Uterus (tissue), 2 donors: ENCODE results near the gene HIVEP1.

Experiments used
- CTCF ChIP-seq, 4 experiments: fragments of 200-600 bp in 2 of 4; fragments of 450-650 bp in 2 of 4; sonication (generic) in 2 of 4; IDR thresholded peaks; one replicate each; pipeline ENCODE4 v1.5.1; 2016 to 2019; ENCODE audit warnings: antibody characterized with exemption in 4 of 4, mild to moderate bottlenecking in 2 of 4, moderate library complexity in 1 of 4
- POLR2A ChIP-seq, 2 donors: fragments of 450-650 bp; IDR thresholded peaks; one replicate each; pipeline ENCODE4 v1.6.1; 2016; ENCODE audit warnings: antibody characterized with exemption in 2 of 2, mild to moderate bottlenecking in 1 of 2, moderate library complexity in 1 of 2

GRCh38 chr6:12113190-12113577 lies 101.1 kb downstream of the HIVEP1 start:
- TF ChIP-seq CTCF (IDR thresholded peaks at IDR 0.05) (no peak), POLR2A (IDR thresholded peaks at IDR 0.05) (no peak)
